ENCODE results near the gene MRPS35.

MRPS35 gene

DNA sequence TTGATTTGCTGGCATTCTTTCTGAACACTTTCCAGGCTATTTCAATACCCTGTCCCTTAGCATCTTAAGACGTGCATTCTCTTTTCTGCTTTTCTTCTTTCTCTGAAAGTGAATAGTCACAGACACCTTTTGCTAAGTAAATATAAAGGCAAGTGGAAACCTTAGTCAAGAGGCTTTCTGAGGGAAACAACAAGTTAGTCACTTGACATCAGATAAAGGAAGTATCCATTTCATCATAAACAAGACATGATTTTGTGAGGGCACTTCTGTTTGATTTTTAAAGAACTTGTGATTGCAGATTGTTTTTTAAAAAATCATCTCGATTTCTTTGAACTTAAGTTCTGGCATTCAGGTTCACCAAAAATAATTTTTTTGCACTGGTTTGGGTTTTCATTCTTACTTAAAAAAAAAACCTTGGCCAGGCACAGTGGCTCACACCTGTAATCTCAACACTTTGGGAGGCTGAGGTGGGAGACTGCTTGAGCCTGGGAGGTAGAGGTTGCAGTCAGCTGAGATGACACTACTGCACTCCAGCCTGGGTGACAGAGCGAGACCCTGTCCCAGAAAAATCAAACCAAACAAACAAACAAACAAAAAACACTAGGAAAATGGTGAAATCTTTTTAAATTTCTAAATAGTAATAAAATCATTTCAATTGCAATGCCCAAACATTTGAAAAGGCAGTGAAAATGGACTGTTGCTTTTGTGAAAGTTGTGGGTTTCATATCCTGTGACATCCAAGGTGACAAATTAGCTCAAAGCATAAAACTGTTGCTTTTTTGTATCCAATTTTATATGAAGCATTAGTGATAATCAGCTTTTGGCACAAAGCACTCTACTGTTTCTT lies 61.1 kb downstream of the MRPS35 start:
- TF ChIP-seq, protein P1, sequence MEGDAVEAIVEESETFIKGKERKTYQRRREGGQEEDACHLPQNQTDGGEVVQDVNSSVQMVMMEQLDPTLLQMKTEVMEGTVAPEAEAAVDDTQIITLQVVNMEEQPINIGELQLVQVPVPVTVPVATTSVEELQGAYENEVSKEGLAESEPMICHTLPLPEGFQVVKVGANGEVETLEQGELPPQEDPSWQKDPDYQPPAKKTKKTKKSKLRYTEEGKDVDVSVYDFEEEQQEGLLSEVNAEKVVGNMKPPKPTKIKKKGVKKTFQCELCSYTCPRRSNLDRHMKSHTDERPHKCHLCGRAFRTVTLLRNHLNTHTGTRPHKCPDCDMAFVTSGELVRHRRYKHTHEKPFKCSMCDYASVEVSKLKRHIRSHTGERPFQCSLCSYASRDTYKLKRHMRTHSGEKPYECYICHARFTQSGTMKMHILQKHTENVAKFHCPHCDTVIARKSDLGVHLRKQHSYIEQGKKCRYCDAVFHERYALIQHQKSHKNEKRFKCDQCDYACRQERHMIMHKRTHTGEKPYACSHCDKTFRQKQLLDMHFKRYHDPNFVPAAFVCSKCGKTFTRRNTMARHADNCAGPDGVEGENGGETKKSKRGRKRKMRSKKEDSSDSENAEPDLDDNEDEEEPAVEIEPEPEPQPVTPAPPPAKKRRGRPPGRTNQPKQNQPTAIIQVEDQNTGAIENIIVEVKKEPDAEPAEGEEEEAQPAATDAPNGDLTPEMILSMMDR (conservative IDR thresholded peaks at IDR 0.05; ENCODE audit: low read depth, low read length): no peak
- peak; percentile 41 for DNase-seq (ENCODE audit: low read depth)
- H3K4me3 ChIP-seq (ENCODE audit: low read depth, low read length): no peak overlapping the region

DNA sequence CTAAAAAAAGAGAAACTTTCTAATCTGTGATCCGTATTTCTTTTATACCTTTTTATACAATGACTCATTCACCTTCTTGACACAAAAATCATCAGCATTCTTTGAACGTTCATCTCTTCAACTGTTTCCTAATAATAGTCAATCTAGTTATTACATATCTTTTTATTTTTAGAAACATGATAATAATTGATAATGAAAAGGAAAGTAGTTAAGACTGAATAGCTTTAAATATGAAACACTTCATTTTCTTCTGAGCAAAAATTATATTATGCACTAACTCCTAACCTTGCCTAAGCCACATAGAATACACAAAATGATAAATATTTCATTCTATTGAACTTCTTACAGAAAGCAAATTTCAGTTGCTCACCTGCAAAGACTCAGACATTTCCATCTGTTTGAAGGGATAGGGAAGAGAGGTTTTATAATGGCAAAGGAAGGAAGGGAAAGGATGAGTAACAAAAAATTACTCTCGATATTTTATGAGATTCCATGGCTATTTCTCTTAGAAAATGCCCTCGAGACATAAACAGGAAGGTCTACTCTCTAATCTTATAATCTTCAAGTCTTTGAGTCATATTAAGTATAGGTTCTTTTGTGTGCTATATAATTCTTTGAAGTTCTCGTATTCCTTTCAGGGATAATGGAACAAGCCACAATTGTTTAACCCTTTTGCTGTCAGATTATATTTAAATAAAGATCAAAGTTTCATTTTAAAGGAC lies 61.9 kb downstream of the MRPS35 start:
- DNase-seq (ENCODE audit: low read depth): no peak
- H3K4me3 ChIP-seq (ENCODE audit: low read depth, low read length): no peak overlapping the region
- TF ChIP-seq, protein P1 (conservative IDR thresholded peaks at IDR 0.05; ENCODE audit: low read depth, low read length): no peak

DNA sequence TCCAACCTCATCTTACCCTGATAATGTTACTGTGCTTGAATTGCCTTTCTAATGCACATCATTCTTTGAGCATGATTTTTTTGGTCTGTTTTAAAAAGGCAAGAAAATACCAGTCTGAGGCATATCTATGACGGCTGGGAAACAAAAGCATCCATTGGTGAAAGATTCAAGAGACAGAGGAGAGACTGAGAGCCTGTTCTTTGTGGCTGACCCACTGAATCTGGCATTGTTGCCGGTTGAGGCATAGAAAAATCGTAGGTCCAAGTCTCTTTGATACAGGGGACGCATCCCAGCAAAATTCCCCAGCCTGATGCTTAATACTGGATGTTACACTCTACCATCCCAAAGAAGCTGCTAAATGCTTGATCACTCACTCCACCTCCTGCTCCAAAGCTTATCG lies 66.5 kb downstream of the MRPS35 start:
- H3K4me3 ChIP-seq (ENCODE audit: low read depth, low read length): no peak overlapping the region
- DNase-seq (ENCODE audit: low read depth): no peak
- TF ChIP-seq, protein P1 (conservative IDR thresholded peaks at IDR 0.05; ENCODE audit: low read depth, low read length): no peak

- TF ChIP-seq, protein P1 (conservative IDR thresholded peaks at IDR 0.05; ENCODE audit: low read depth, low read length): no peak
- H3K4me3 ChIP-seq (ENCODE audit: low read depth, low read length): no peak overlapping the region
- DNase-seq (ENCODE audit: low read depth): peak; percentile 26
Observed at GRCh38 chr12:27778206-27778605, 67.6 kb downstream of the MRPS35 start.

GRCh38 chr12:27779416-27779919 lies 68.8 kb downstream of the MRPS35 start:
- TF ChIP-seq, protein P1 (conservative IDR thresholded peaks at IDR 0.05; ENCODE audit: low read depth, low read length): no peak
- peak; percentile 9 for DNase-seq (ENCODE audit: low read depth)

GRCh38 chr12:27779920-27780611 lies 69.4 kb downstream of the MRPS35 start, which contains the start of the genes KLHL42 and MANSC4:
KLHL42 (plus strand) TSS chr12:27780233; CDS start chr12:27780331, 98 bp downstream.
MANSC4 (minus strand) TSS chr12:27780236; CDS start chr12:27771276, 8,960 bp downstream.
- TF ChIP-seq, protein P1 (conservative IDR thresholded peaks at IDR 0.05; ENCODE audit: low read depth, low read length): peak; percentile 15
- DNase-seq (ENCODE audit: low read depth): peak; percentile 76
- peak within 1 kb of the TSS; percentile 75 for H3K4me3 ChIP-seq (ENCODE audit: low read depth, low read length)

More at GRCh38 chr12:27779416-27779919, 68.8 kb downstream of the MRPS35 start:
- H3K4me3 ChIP-seq (ENCODE audit: low read depth, low read length): peak overlapping the region; percentile 75
